ENCODE data around the gene CDK6.

CDK6 gene

GRCh38 chr7:92647011-92647625, 189.3 kb downstream of the CDK6 start:
- Histone ChIP-seq H3K9me3 (ENCODE audit: low read length) (no peaks in the 10 kb centered on the region), H2AFZ (ENCODE audit: low read length) (no peak overlapping the region), H3K4me1 (ENCODE audit: insufficient read depth, low read length, severe bottlenecking) (no peaks in the 10 kb centered on the region), H4K20me1 (ENCODE audit: insufficient read depth, low read length) (no peaks in the 10 kb centered on the region), H3K4me3 (ENCODE audit: low read depth, low read length, poor library complexity, severe bottlenecking) (no peak overlapping the region), H3K36me3 (ENCODE audit: insufficient read depth, low read length) (no peaks in the 10 kb centered on the region), H3K9me2 (ENCODE audit: low read depth, low read length) (no peaks in the 10 kb centered on the region), H3F3A (ENCODE audit: insufficient read depth, low read length) (no peaks in the 10 kb centered on the region), H3K27me3 (ENCODE audit: insufficient read depth, low read length) (no peaks in the 10 kb centered on the region), H3K79me2 (ENCODE audit: insufficient read depth, low read length) (no peaks in the 10 kb centered on the region), H3K27ac (ENCODE audit: low read depth, low read length, poor library complexity, severe bottlenecking) (no peak overlapping the region), H3K9ac (ENCODE audit: low read length) (no peak overlapping the region), H3K4me2 (ENCODE audit: low read length) (no peak overlapping the region)
- TF ChIP-seq CTCF (IDR thresholded peaks at IDR 0.05; ENCODE audit: low read length) (no peak), EZH2 (IDR thresholded peaks at IDR 0.05; ENCODE audit: borderline replicate concordance, low read length) (no peak)

GRCh38 chr7:92645114-92646061, 191.0 kb downstream of the CDK6 start:
- Histone ChIP-seq H3K4me3 (ENCODE audit: low read depth, low read length, poor library complexity, severe bottlenecking) (no peak overlapping the region), H3K36me3 (ENCODE audit: insufficient read depth, low read length) (no peaks in the 10 kb centered on the region), H3K27me3 (ENCODE audit: insufficient read depth, low read length) (no peaks in the 10 kb centered on the region), H3K9me3 (ENCODE audit: low read length) (no peaks in the 10 kb centered on the region), H3K9ac (ENCODE audit: low read length) (no peak overlapping the region), H3K4me2 (ENCODE audit: low read length) (no peak overlapping the region), H4K20me1 (ENCODE audit: insufficient read depth, low read length) (no peaks in the 10 kb centered on the region), H3F3A (ENCODE audit: insufficient read depth, low read length) (no peaks in the 10 kb centered on the region), H3K27ac (ENCODE audit: low read depth, low read length, poor library complexity, severe bottlenecking) (no peak overlapping the region), H3K4me1 (ENCODE audit: insufficient read depth, low read length, severe bottlenecking) (no peaks in the 10 kb centered on the region), H3K79me2 (ENCODE audit: insufficient read depth, low read length) (no peaks in the 10 kb centered on the region), H2AFZ (ENCODE audit: low read length) (no peak overlapping the region), H3K9me2 (ENCODE audit: low read depth, low read length) (no peaks in the 10 kb centered on the region)
- TF ChIP-seq EZH2 (IDR thresholded peaks at IDR 0.05; ENCODE audit: borderline replicate concordance, low read length) (no peak), CTCF (IDR thresholded peaks at IDR 0.05; ENCODE audit: low read length) (no peak)

GRCh38 chr7:92644406-92645113, 191.8 kb downstream of the CDK6 start:
- Histone ChIP-seq H4K20me1 (ENCODE audit: insufficient read depth, low read length) (no peaks in the 10 kb centered on the region), H3K27ac (ENCODE audit: low read depth, low read length, poor library complexity, severe bottlenecking) (no peak overlapping the region), H3K36me3 (ENCODE audit: insufficient read depth, low read length) (no peaks in the 10 kb centered on the region), H3K9me2 (ENCODE audit: low read depth, low read length) (no peaks in the 10 kb centered on the region), H3K4me1 (ENCODE audit: insufficient read depth, low read length, severe bottlenecking) (no peaks in the 10 kb centered on the region), H3K4me3 (ENCODE audit: low read depth, low read length, poor library complexity, severe bottlenecking) (no peak overlapping the region), H3K79me2 (ENCODE audit: insufficient read depth, low read length) (no peaks in the 10 kb centered on the region), H3K9ac (ENCODE audit: low read length) (no peak overlapping the region), H3K4me2 (ENCODE audit: low read length) (no peak overlapping the region), H3F3A (ENCODE audit: insufficient read depth, low read length) (no peaks in the 10 kb centered on the region), H3K27me3 (ENCODE audit: insufficient read depth, low read length) (no peaks in the 10 kb centered on the region), H3K9me3 (ENCODE audit: low read length) (no peaks in the 10 kb centered on the region), H2AFZ (ENCODE audit: low read length) (no peak overlapping the region)
- TF ChIP-seq EZH2 (IDR thresholded peaks at IDR 0.05; ENCODE audit: borderline replicate concordance, low read length) (no peak), CTCF (IDR thresholded peaks at IDR 0.05; ENCODE audit: low read length) (no peak)

All from OCI-LY1 (cell line).